Type B pancreatic cell (in vitro differentiated cells): ENCODE results near the gene SLC45A3. TPM values are rescaled to one million over a fixed set of nuclear protein-coding genes. Genes with fewer than 3 reads are reported as not detected.
A peak's percentile ranks its signal among the peaks of the same experiment; 100 is the strongest.

Experiments used
- DNase-seq: peaks from one replicate; pipeline ENCODE4 v3.0.0; 2021; ENCODE audit warnings: mixed read lengths; ENCODE audit not compliant: unreplicated experiment; ENCODE audit errors: extremely low spot score
- H3K27ac Mint-ChIP-seq: 2 replicates; pipeline ENCODE4 v1.8.0; 2021; ENCODE audit warnings: mild to moderate bottlenecking, mixed read lengths
- H3K27me3 Mint-ChIP-seq: 2 replicates; pipeline ENCODE4 v1.8.0; 2021; ENCODE audit warnings: mixed read lengths
- H3K36me3 Mint-ChIP-seq: 2 replicates; pipeline ENCODE4 v1.8.0; 2021; ENCODE audit warnings: mixed read lengths
- H3K4me1 Mint-ChIP-seq: one replicate; pipeline ENCODE4 v1.8.0; 2021; ENCODE audit warnings: mixed read lengths; ENCODE audit not compliant: unreplicated experiment
- H3K4me3 Mint-ChIP-seq: 2 replicates; pipeline ENCODE4 v1.8.0; 2021; ENCODE audit warnings: mild to moderate bottlenecking, mixed read lengths
- H3K9me3 Mint-ChIP-seq: 2 replicates; pipeline ENCODE4 v1.8.0; 2021; ENCODE audit warnings: mixed read lengths
- total RNA-seq: library from RNA; stranded (reverse); gene quantifications from 2 replicates; pipeline ENCODE4 v1.2.1, GENCODE V29; 2021; ENCODE audit warnings: low replicate concordance
- TF ChIP-seq, protein P1 (sequence below): fragments of 200-600 bp; sonication (generic); conservative IDR thresholded peaks from 2 replicates; pipeline ENCODE4 v1.5.0; 2021; ENCODE audit warnings: antibody characterized with exemption, mild to moderate bottlenecking

SLC45A3 gene
- total RNA-seq, 1 donor from 2014 or later = 4.2 TPM

DNA sequence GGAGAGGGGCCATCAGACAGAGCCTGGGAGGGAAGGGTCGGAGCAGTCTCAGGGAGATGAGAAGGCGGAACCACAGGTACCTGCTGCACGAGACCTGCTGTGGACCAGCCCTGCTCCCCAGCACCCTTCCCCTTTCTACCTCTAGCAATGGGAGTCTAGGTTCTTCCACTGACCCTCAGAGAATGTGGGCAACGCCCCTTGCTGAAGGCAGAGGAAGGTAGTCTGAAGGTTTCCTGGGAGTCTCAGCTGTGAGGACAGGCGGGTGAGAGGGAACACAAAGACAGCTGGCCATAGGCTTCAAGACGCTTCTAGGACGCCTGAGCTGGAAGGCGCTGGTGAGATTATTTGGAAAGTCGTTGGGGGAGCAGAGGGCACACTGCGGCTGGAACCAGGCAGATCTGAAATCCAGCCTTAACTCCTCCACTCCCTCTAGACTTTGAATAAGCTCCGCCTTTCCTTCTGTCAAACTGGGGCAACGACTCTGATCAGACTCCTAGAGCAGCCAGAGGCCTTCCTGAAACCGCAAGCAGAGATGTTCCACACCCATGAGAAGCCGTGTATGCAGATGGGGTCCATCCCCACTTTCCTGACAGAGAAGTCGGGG is 18.1 kb downstream of the SLC45A3 start:
- Mint-ChIP-seq H3K27ac (no peak overlapping the region), H3K9me3 (no peaks in the 10 kb centered on the region), H3K27me3 (no peaks in the 10 kb centered on the region), H3K36me3 (no peaks in the 10 kb centered on the region), H3K4me1 (peaks cover 23% of the 10 kb centered on the region), H3K4me3 (no peak overlapping the region)
- no peak for DNase-seq
- TF ChIP-seq, protein P1, sequence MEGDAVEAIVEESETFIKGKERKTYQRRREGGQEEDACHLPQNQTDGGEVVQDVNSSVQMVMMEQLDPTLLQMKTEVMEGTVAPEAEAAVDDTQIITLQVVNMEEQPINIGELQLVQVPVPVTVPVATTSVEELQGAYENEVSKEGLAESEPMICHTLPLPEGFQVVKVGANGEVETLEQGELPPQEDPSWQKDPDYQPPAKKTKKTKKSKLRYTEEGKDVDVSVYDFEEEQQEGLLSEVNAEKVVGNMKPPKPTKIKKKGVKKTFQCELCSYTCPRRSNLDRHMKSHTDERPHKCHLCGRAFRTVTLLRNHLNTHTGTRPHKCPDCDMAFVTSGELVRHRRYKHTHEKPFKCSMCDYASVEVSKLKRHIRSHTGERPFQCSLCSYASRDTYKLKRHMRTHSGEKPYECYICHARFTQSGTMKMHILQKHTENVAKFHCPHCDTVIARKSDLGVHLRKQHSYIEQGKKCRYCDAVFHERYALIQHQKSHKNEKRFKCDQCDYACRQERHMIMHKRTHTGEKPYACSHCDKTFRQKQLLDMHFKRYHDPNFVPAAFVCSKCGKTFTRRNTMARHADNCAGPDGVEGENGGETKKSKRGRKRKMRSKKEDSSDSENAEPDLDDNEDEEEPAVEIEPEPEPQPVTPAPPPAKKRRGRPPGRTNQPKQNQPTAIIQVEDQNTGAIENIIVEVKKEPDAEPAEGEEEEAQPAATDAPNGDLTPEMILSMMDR = no peak

DNA sequence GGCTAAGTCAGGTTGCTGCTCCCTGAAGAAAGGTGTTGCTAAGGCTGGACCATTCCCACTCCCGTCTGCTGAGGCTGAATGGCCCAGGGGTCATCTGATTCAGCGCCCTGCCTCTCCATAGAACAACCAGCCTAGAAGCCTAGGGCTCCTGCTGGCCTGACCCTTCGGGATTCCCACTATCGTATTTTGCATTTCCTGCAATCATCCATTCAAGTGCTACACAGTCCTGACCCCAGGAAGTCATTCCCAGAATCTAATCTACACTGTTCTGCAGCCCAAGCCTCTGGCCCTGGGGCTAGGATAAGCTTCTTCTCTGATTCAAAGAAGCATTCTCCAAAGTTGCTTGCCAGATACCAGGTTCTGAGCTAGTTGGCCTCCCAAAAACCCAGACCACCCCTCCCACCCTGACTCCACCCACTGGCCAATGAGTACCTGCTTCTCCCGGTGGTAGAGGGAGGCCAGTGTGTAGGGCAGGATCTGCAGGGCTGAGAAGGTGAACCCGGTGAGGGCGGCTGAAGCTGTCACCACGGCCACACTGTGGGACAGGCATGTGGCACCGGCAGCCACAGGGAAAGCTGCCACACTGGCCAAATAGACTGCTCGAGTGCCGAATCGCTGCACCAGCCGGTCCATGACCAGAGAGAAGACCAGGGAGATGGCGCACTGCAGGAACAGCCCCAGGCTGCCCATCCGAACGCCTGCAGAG is 18.7 kb downstream of the SLC45A3 start:
- no peaks in the 10 kb centered on the region for H3K27me3 Mint-ChIP-seq
- peaks cover 23% of the 10 kb centered on the region for H3K4me1 Mint-ChIP-seq
- no peak overlapping the region for H3K27ac Mint-ChIP-seq
- TF ChIP-seq, protein P1 = no peak
- H3K36me3 Mint-ChIP-seq = no peaks in the 10 kb centered on the region
- no peaks in the 10 kb centered on the region for H3K9me3 Mint-ChIP-seq
- no peak overlapping the region for H3K4me3 Mint-ChIP-seq
- DNase-seq = no peak

GRCh38 chr1:205660361-205660760 is 19.9 kb downstream of the SLC45A3 start:
- Mint-ChIP-seq H3K4me3 (no peak overlapping the region), H3K27me3 (no peaks in the 10 kb centered on the region), H3K4me1 (peaks cover 21% of the 10 kb centered on the region), H3K36me3 (no peaks in the 10 kb centered on the region), H3K9me3 (no peaks in the 10 kb centered on the region), H3K27ac (no peak overlapping the region)
- TF ChIP-seq, protein P1 = no peak
- no peak for DNase-seq

DNA sequence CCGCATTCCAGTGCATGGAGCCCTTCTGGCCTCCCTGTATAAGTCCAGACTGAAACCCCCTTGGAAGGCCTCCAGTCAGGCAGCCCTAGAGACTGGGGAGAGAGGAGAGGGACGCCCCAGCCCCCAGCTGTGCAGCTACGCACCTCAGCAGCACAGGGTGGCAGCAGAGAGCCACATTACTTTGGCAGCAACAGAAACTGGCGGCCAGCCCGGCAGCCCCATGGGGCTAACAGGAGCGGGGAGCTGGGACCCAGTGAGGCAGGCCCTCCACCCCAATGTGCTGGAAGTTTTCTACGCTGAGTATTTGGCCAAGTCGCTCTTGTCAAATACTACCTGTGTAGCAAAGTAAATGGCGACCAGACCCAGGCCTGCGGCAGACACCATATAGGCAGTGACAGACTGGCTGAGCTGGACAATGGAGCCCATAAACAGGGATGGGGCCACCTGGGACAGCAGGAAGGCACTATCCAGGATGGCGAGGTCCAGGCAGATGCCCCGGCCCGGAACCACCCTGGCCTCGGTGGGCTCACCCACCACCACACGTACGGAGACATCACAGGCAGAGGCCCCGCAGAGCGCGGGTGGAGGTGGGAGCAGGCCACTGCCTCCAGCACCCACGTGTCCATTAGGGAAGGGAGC is 21.2 kb downstream of the SLC45A3 start:
- Mint-ChIP-seq H3K4me1 (peaks cover 17% of the 10 kb centered on the region), H3K27ac (no peak overlapping the region), H3K27me3 (no peaks in the 10 kb centered on the region), H3K9me3 (no peaks in the 10 kb centered on the region), H3K4me3 (no peak overlapping the region), H3K36me3 (no peaks in the 10 kb centered on the region)
- TF ChIP-seq, protein P1 = peak; percentile 92
- no peak for DNase-seq

GRCh38 chr1:205656236-205656635 is 24.1 kb downstream of the SLC45A3 start:
- no peaks in the 10 kb centered on the region for H3K27me3 Mint-ChIP-seq

More at GRCh38 chr1:205656236-205656635, 24.1 kb downstream of the SLC45A3 start:
- H3K4me3 Mint-ChIP-seq = no peak overlapping the region
- no peak for DNase-seq
- TF ChIP-seq, protein P1 = no peak
- no peaks in the 10 kb centered on the region for H3K9me3 Mint-ChIP-seq
- no peaks in the 10 kb centered on the region for H3K36me3 Mint-ChIP-seq
- no peak overlapping the region for H3K27ac Mint-ChIP-seq
- H3K4me1 Mint-ChIP-seq = peaks cover 10% of the 10 kb centered on the region
